Mammary epithelial cell (primary cell): ENCODE measurements around the gene TPD52L2.
"Not testable (repeated sequence)": the region's sequence is repeated elsewhere in the genome, so short reads cannot be mapped to it uniquely, and the experiment has no call there.

Experiments used
- CTCF ChIP-seq, 2 donors: IDR thresholded peaks in 1 of 2; conservative IDR thresholded peaks in 1 of 2; 2 replicates each; pipeline ENCODE4 v1.5.1; 2011 to 2012; ENCODE audit warnings: inconsistent platforms in 2 of 2, low read length in 2 of 2, mild to moderate bottlenecking in 2 of 2, control low read depth in 1 of 2, low read depth in 1 of 2; ENCODE audit not compliant: insufficient read depth in 1 of 2; ENCODE audit errors: extremely low read depth in 1 of 2
- EZH2 ChIP-seq: IDR thresholded peaks from 2 replicates; pipeline ENCODE4 v1.6.1; 2012; ENCODE audit warnings: low read length, inconsistent platforms, borderline replicate concordance

GRCh38 chr20:63853733-63854068 is 11.4 kb upstream of the TPD52L2 start:
- TF ChIP-seq EZH2; CTCF (conservative IDR thresholded peaks at IDR 0.05 in 1 of 2, IDR thresholded peaks at IDR 0.05 in 1 of 2; ENCODE audit: extremely low read depth in 1 of 2, insufficient read depth in 1 of 2, low read depth in 1 of 2, low read length in 2 of 2): not testable (repeated sequence)
